ENCODE data around the gene DAPK1.
"Not testable (repeated sequence)": the region's sequence is repeated elsewhere in the genome, so short reads cannot be mapped to it uniquely, and the experiment has no call there.

DAPK1 gene

GRCh38 chr9:87498811-87499360, 1.2 kb downstream of the DAPK1 start:
- Histone ChIP-seq H3K79me2 (ENCODE audit: insufficient read depth, low read length) (no peaks in the 10 kb centered on the region), H3K4me3 (ENCODE audit: low read depth, low read length, poor library complexity, severe bottlenecking) (no peak overlapping the region), H3K9me3 (ENCODE audit: low read length) (no peaks in the 10 kb centered on the region), H3K4me1 (ENCODE audit: insufficient read depth, low read length, severe bottlenecking) (no peaks in the 10 kb centered on the region), H3F3A (ENCODE audit: insufficient read depth, low read length) (no peaks in the 10 kb centered on the region), H3K27me3 (ENCODE audit: insufficient read depth, low read length) (no peaks in the 10 kb centered on the region), H2AFZ (ENCODE audit: low read length) (no peak overlapping the region), H3K4me2 (ENCODE audit: low read length) (no peak overlapping the region), H3K9me2 (ENCODE audit: low read depth, low read length) (no peaks in the 10 kb centered on the region), H4K20me1 (ENCODE audit: insufficient read depth, low read length) (no peaks in the 10 kb centered on the region), H3K9ac (ENCODE audit: low read length) (no peak overlapping the region), H3K36me3 (ENCODE audit: insufficient read depth, low read length) (no peaks in the 10 kb centered on the region), H3K27ac (ENCODE audit: low read depth, low read length, poor library complexity, severe bottlenecking) (no peak overlapping the region)
- TF ChIP-seq EZH2 (IDR thresholded peaks at IDR 0.05; ENCODE audit: borderline replicate concordance, low read length), result no peak

GRCh38 chr9:87499424-87500017, 1.9 kb downstream of the DAPK1 start:
- Histone ChIP-seq H3F3A (ENCODE audit: insufficient read depth, low read length) (no peaks in the 10 kb centered on the region), H3K4me2 (ENCODE audit: low read length) (no peak overlapping the region), H2AFZ (ENCODE audit: low read length) (no peak overlapping the region), H3K9me3 (ENCODE audit: low read length) (no peaks in the 10 kb centered on the region), H4K20me1 (ENCODE audit: insufficient read depth, low read length) (no peaks in the 10 kb centered on the region), H3K4me3 (ENCODE audit: low read depth, low read length, poor library complexity, severe bottlenecking) (no peak overlapping the region), H3K9ac (ENCODE audit: low read length) (no peak overlapping the region), H3K27ac (ENCODE audit: low read depth, low read length, poor library complexity, severe bottlenecking) (no peak overlapping the region), H3K79me2 (ENCODE audit: insufficient read depth, low read length) (no peaks in the 10 kb centered on the region), H3K27me3 (ENCODE audit: insufficient read depth, low read length) (no peaks in the 10 kb centered on the region), H3K9me2 (ENCODE audit: low read depth, low read length) (no peaks in the 10 kb centered on the region), H3K36me3 (ENCODE audit: insufficient read depth, low read length) (no peaks in the 10 kb centered on the region), H3K4me1 (ENCODE audit: insufficient read depth, low read length, severe bottlenecking) (no peaks in the 10 kb centered on the region)
- TF ChIP-seq CTCF (IDR thresholded peaks at IDR 0.05; ENCODE audit: low read length), result no peak
- no peak for TF ChIP-seq EZH2 (IDR thresholded peaks at IDR 0.05; ENCODE audit: borderline replicate concordance, low read length)

- no peaks in the 10 kb centered on the region for H3K9me3 ChIP-seq (ENCODE audit: low read length)
- no peaks in the 10 kb centered on the region for H3K27me3 ChIP-seq (ENCODE audit: insufficient read depth, low read length)
- no peak overlapping the region for H3K27ac ChIP-seq (ENCODE audit: low read depth, low read length, poor library complexity, severe bottlenecking)
- H2AFZ ChIP-seq (ENCODE audit: low read length), result no peak overlapping the region
- no peak overlapping the region for H3K4me2 ChIP-seq (ENCODE audit: low read length)
- no peaks in the 10 kb centered on the region for H4K20me1 ChIP-seq (ENCODE audit: insufficient read depth, low read length)
- H3F3A ChIP-seq (ENCODE audit: insufficient read depth, low read length), result no peaks in the 10 kb centered on the region
- H3K36me3 ChIP-seq (ENCODE audit: insufficient read depth, low read length), result no peaks in the 10 kb centered on the region
- no peaks in the 10 kb centered on the region for H3K4me1 ChIP-seq (ENCODE audit: insufficient read depth, low read length, severe bottlenecking)
- H3K4me3 ChIP-seq (ENCODE audit: low read depth, low read length, poor library complexity, severe bottlenecking), result no peak overlapping the region
- H3K9ac ChIP-seq (ENCODE audit: low read length), result no peak overlapping the region
- no peaks in the 10 kb centered on the region for H3K9me2 ChIP-seq (ENCODE audit: low read depth, low read length)
- TF ChIP-seq EZH2 (IDR thresholded peaks at IDR 0.05; ENCODE audit: borderline replicate concordance, low read length), result no peak
- TF ChIP-seq CTCF (IDR thresholded peaks at IDR 0.05; ENCODE audit: low read length), result no peak
- no peaks in the 10 kb centered on the region for H3K79me2 ChIP-seq (ENCODE audit: insufficient read depth, low read length)
These were observed 3.0 kb downstream of the DAPK1 start for GRCh38 chr9:87500491-87501270.

GRCh38 chr9:87501271-87501656, 3.6 kb downstream of the DAPK1 start:
- H3K27ac ChIP-seq (ENCODE audit: low read depth, low read length, poor library complexity, severe bottlenecking); H3K4me2 ChIP-seq (ENCODE audit: low read length): not testable (repeated sequence)

More at GRCh38 chr9:87501271-87501656, 3.6 kb downstream of the DAPK1 start:
- not testable (repeated sequence) for H3K4me3 ChIP-seq (ENCODE audit: low read depth, low read length, poor library complexity, severe bottlenecking); H4K20me1 ChIP-seq (ENCODE audit: insufficient read depth, low read length); H3K79me2 ChIP-seq (ENCODE audit: insufficient read depth, low read length); H3K36me3 ChIP-seq (ENCODE audit: insufficient read depth, low read length); H3K9me2 ChIP-seq (ENCODE audit: low read depth, low read length); H3K27me3 ChIP-seq (ENCODE audit: insufficient read depth, low read length); H3K4me1 ChIP-seq (ENCODE audit: insufficient read depth, low read length, severe bottlenecking); H3K9me3 ChIP-seq (ENCODE audit: low read length); H3K9ac ChIP-seq (ENCODE audit: low read length); H3F3A ChIP-seq (ENCODE audit: insufficient read depth, low read length); H2AFZ ChIP-seq (ENCODE audit: low read length)

All from OCI-LY1 (cell line).